Adrenal gland (tissue), 12 donors: ENCODE measurements around the gene C19orf25. TPM values are rescaled to one million over a fixed set of nuclear protein-coding genes. Genes with fewer than 3 reads are reported as not detected.

ENCODE experiments used
- DNase-seq, 7 donors: peaks; one replicate each; pipeline ENCODE4 v3.0.0-alpha.2; 2019 to 2020
- H3K27ac ChIP-seq, 5 donors: fragments of 200-600 bp; sonication (generic) in 4 of 5; 1 replicate in 3 of 5; 2 replicates in 2 of 5; pipeline versions ENCODE4 v1.5.1 to v1.8.0; 2016 to 2020; ENCODE audit warnings: mild to moderate bottlenecking in 1 of 5
- H3K27me3 ChIP-seq: fragments of 200-600 bp; 2 replicates; pipeline ENCODE4 v1.8.0; 2021
- H3K36me3 ChIP-seq, 2 donors: fragments of 200-600 bp; replicated peaks in 1 of 2; 1 replicate in 1 of 2; 2 replicates in 1 of 2; pipeline versions ENCODE4 v1.5.1 to v1.8.0; 2018 to 2022
- H3K4me1 ChIP-seq, 2 donors: fragments of 200-600 bp; replicated peaks in 1 of 2; 1 replicate in 1 of 2; 2 replicates in 1 of 2; pipeline versions ENCODE4 v1.5.1 to v1.8.0; 2018 to 2021
- H3K4me3 ChIP-seq, 4 donors: fragments of 200-600 bp; sonication (generic) in 3 of 4; one replicate each; pipeline ENCODE4 v1.5.1; 2016 to 2018
- H3K9me3 ChIP-seq, 3 donors: fragments of 200-600 bp; sonication (generic) in 1 of 3; replicated peaks in 1 of 3; 1 replicate in 2 of 3; 2 replicates in 1 of 3; pipeline versions ENCODE4 v1.5.1 to v1.8.0; 2016 to 2021
- POLR2A ChIP-seq, 2 donors: fragments of 450-650 bp; IDR thresholded peaks; one replicate each; pipeline ENCODE4 v1.6.1; 2017; ENCODE audit warnings: antibody characterized with exemption in 2 of 2, mild to moderate bottlenecking in 2 of 2, moderate library complexity in 1 of 2
- WGBS, 4 donors: extraction: QIAGEN DNeasy Blood & Tissue Kit in 2 of 4; methylation state at CpG; one replicate each; pipeline versions ENCODE4 v1.1.5 to v1.1.7; 2013 to 2017; 5-methylcytosine and 5-hydroxymethylcytosine counted together
- intact Hi-C, 2 donors: fragments of 100-400 bp; cut with DNase I; formaldehyde crosslinking; loops; one replicate each; pipeline versions ENCODE4 v1.14.1 to v1.15.0; 2022 to 2023
- polyA plus RNA-seq, 3 donors: library from polyadenylated mRNA; stranded (reverse); fragments of 200-250 nt in 2 of 3; fragments of 350-450 nt in 1 of 3; fragmentation: Illumina TruSeq in 1 of 3; extraction: RNeasy Lipid Tissue Mini Kit (QIAGEN cat#74804) in 1 of 3; gene quantifications; one replicate each; pipeline ENCODE4 v1.2.3, GENCODE V29; 2013 to 2014
- total RNA-seq, 9 donors: library from RNA; depleted of rRNA in 4 of 9; stranded (reverse); fragments of >200 nt in 4 of 9; fragments of 120-200 nt in 1 of 9; fragmentation: NEBNext Ultra II Directional in 1 of 9; extraction: Animal tissue kit (Norgen Biotek cat#: 25700) in 1 of 9; gene quantifications; one replicate each; pipeline versions ENCODE4 v1.1.0 to v1.2.4, GENCODE V29; 2013 to 2023
- TF ChIP-seq, protein P1 (sequence below), 6 experiments: fragments of 450-650 bp in 4 of 6; fragments of 200-600 bp in 2 of 6; sonication (generic) in 1 of 6; IDR thresholded peaks; 1 replicate in 5 of 6; 2 replicates in 1 of 6; pipeline versions ENCODE4 v1.5.1 to v1.8.0; 2016 to 2021; ENCODE audit warnings: antibody characterized with exemption in 6 of 6, mild to moderate bottlenecking in 2 of 6, moderate library complexity in 1 of 6
- donor health status: healthy with polysubstance abuse.
- donor health status: Bipolar disorder and iron deficiency.
- donor health status: DM: yes; HTN: yes; CAD: no.
- donor health status: DM: no; HTN: no; CAD: no.
- donor health status: DM: no; HTN: no; CAD: no.
- donor health status: DM: yes; HTN: yes; CAD: no.

C19orf25 gene
- total and polyA plus RNA-seq, 12 donors = 6.0 to 60.4 (median 34.7) TPM

DNA sequence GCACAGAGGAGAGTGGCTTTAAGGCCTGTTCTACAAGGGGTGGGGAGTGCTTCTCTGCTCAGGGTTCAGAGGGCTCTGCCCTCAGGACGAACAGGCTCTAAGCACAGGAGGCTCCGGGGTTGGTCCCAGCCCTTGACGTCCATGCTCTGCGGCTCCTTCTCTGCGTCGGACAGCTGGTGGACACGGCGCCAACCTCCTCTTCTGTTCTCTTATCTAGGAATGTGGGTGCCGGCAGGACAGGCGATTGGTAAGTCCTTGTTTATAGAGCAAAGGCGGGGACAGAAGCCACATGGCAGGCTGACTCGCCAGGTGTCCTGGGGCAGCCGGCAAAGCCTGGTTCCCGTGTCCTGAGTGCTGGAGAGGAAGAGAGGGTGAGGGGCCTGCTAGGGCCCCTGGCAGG, 49.3 kb downstream of the C19orf25 start:
- peaks cover 0 to 83% of the 10 kb centered on the region in 2 donors for H3K36me3 ChIP-seq
- intact Hi-C loops = loop anchor here in 1 of 2 donors (10.0 kb wide), 1 partner anchor 155 kb away; the partner anchor contains the start of gene FAM174C
- peaks cover 8 to 21% of the 10 kb centered on the region in 2 donors for H3K4me1 ChIP-seq
- WGBS, 4 donors = 51 to 73% (median 62%) methylated on average over 9 to 14 of the region's 14 CpGs
- no peak overlapping the region for H3K4me3 ChIP-seq
- TF ChIP-seq, protein P1, sequence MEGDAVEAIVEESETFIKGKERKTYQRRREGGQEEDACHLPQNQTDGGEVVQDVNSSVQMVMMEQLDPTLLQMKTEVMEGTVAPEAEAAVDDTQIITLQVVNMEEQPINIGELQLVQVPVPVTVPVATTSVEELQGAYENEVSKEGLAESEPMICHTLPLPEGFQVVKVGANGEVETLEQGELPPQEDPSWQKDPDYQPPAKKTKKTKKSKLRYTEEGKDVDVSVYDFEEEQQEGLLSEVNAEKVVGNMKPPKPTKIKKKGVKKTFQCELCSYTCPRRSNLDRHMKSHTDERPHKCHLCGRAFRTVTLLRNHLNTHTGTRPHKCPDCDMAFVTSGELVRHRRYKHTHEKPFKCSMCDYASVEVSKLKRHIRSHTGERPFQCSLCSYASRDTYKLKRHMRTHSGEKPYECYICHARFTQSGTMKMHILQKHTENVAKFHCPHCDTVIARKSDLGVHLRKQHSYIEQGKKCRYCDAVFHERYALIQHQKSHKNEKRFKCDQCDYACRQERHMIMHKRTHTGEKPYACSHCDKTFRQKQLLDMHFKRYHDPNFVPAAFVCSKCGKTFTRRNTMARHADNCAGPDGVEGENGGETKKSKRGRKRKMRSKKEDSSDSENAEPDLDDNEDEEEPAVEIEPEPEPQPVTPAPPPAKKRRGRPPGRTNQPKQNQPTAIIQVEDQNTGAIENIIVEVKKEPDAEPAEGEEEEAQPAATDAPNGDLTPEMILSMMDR (IDR thresholded peaks at IDR 0.05) = no peak
- peak in 1 of 2 donors; percentile 24 for TF ChIP-seq POLR2A (IDR thresholded peaks at IDR 0.05)
- no peaks in the 10 kb centered on the region for H3K27me3 ChIP-seq
- no peaks in the 10 kb centered on the region for H3K9me3 ChIP-seq
- H3K27ac ChIP-seq = peak overlapping the region in 4 of 5 donors; percentile 24 to 72 (median 49)
- peak in 6 of 7 donors; percentile 76 to 93 (median 88) for DNase-seq

DNA sequence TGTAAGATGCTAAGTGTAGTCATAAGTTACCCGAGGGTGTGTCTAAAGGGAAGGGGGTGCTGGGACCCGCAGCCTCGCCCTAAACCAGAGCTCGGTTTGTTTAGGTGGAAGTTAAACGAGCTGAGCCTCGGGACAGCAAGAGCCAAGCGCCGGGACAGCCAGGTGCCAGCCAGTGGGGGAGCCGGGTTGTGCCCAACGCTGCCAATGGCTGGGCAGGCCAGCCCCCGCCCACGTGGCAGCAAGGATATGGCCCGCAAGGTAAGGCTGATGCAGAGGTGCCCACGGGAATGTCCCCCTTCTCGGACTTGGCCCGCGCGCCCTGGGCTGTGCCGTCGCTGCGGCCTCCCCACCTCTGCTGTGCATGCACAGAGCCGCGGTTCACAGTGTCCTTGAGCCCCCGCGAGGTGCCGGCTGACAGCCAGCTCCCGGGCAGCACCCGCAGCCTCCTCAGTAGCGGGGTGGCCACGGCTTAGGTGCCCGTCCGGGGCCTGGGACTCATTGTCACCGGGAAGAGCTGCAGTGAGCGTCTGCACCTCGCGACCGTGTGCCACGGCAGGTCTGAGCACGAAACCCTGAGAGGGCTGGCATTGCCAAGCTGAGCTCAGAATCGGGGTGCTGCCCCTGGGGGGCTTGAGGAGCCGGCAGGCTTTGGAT, 50.1 kb downstream of the C19orf25 start:
- Histone ChIP-seq H3K27me3 (no peaks in the 10 kb centered on the region), H3K4me3 (no peak overlapping the region), H3K9me3 (no peaks in the 10 kb centered on the region), H3K27ac (peak overlapping the region in 3 of 5 donors; percentile 38 to 72 (median 60)), H3K36me3 (peaks cover 0 to 81% of the 10 kb centered on the region in 2 donors), H3K4me1 (peaks cover 8 to 24% of the 10 kb centered on the region in 2 donors)
- peak in 3 of 7 donors; percentile 52 to 73 (median 70) for DNase-seq
- TF ChIP-seq, protein P1 (IDR thresholded peaks at IDR 0.05) = no peak
- TF ChIP-seq POLR2A (IDR thresholded peaks at IDR 0.05) = no peak
- WGBS, 4 donors = 58 to 79% (median 65%) methylated on average over 8 to 41 of the region's 41 CpGs
- intact Hi-C loops = no loop called here

DNA sequence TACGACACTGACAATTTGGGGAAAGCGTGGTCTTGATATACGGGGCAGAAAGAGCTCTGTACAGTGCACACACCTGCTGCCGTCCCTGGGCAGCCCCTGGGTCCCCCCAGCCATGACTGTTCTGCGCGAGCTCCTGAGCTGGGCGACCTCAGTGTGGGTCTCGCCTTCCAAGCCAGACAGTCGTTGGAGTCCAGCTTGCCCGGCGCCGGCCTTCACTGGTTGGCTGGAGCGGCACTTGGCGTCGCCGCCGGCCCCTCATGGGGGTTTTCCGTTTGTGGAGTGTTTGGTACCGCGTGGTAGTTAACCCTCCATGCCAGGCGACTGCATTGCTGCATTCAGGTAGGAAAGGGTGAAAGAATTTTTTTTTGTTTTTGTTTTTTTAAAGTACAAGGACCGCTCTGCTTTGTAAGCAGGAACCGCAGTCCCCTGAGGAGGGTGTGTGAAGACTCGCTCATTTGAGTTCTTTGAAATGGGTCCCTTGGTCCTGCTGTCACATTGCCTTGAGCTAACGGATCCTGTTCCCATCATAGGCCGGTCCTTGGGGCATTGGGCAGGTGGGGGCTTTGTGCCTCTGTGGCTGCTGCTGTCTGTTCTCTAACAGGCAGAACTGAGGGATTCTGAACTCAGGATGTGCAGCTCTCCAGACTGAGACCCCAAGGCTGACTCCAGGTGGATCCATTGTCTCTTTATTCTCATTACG, 51.6 kb downstream of the C19orf25 start:
- TF ChIP-seq POLR2A (IDR thresholded peaks at IDR 0.05) = no peak
- TF ChIP-seq, protein P1 (IDR thresholded peaks at IDR 0.05) = no peak
- no peak for DNase-seq
- WGBS, 4 donors = 91 to 95% (median 92%) methylated on average over 26 to 27 of the region's 27 CpGs

DNA sequence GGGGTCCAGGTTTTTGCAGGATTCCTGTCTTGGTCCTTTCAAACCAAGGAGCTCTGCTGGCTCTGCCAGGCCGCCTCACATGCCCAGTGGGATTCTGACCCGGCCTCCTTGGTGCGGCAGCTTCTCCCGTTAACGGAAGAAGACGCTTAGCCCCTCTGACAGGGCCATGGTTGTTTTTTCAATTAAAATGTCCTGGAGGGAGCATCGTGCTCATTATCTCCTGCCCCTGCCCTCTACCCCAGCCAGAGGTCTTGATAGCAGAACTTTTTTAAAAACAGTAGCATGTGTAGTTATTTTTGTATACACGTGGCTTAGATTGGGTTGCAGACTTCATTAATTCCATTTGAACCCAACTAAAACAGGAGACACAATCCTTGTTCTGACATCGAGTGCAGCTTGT, 52.3 kb downstream of the C19orf25 start:
- Histone ChIP-seq H3K9me3 (no peaks in the 10 kb centered on the region), H3K4me3 (no peak overlapping the region), H3K4me1 (peaks cover 8 to 37% of the 10 kb centered on the region in 2 donors), H3K36me3 (peaks cover 0 to 78% of the 10 kb centered on the region in 2 donors), H3K27ac (no peak overlapping the region), H3K27me3 (no peaks in the 10 kb centered on the region)
- 82 to 91% (median 87%) methylated on average over 8 to 9 of the region's 9 CpGs for WGBS, 4 donors
- no peak for DNase-seq
- no peak for TF ChIP-seq POLR2A (IDR thresholded peaks at IDR 0.05)
- TF ChIP-seq, protein P1 (IDR thresholded peaks at IDR 0.05) = no peak
- intact Hi-C loops = no loop called here

More for the DNA sequence above, 51.6 kb downstream of the C19orf25 start:
- intact Hi-C loops = no loop called here
- H3K27me3 ChIP-seq = no peaks in the 10 kb centered on the region
- no peak overlapping the region for H3K4me3 ChIP-seq
- H3K27ac ChIP-seq = no peak overlapping the region
- H3K36me3 ChIP-seq = peaks cover 0 to 78% of the 10 kb centered on the region in 2 donors
- peaks cover 8 to 30% of the 10 kb centered on the region in 2 donors for H3K4me1 ChIP-seq
- H3K9me3 ChIP-seq = no peaks in the 10 kb centered on the region
